ENCODE measurements around the gene CNIH2.

CNIH2 gene

DNA sequence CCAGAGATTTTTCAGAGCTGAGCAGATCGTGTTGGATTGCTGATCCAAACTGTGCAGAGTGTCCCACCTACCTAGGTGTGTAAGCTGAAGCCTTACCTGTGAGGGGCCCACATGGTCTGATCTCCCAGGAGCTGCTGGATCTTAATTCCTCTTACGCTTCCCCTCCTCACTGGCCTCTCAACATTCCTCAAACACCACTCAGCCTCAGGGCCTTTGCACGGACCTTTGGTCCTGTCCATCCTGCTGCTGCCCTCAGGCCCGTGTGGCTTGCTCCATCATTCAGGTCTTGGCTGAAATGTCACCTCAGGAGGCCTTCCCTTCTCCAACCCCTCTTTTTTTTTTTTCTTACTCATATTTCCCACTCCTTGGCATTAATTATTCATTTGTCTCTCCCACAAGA is 30.7 kb upstream of the CNIH2 start:
- H3K36me3 ChIP-seq (ENCODE audit: insufficient read depth, low read length) = no peaks in the 10 kb centered on the region
- H3K4me1 ChIP-seq (ENCODE audit: insufficient read depth, low read length, poor library complexity, severe bottlenecking) = no peaks in the 10 kb centered on the region
- H3K4me3 ChIP-seq (ENCODE audit: low read length, poor library complexity, severe bottlenecking) = no peak overlapping the region
- H3K9me3 ChIP-seq (ENCODE audit: insufficient read depth, low read depth, low read length) = no peaks in the 10 kb centered on the region
- TF ChIP-seq EZH2phosphoT487 (IDR thresholded peaks at IDR 0.05; ENCODE audit: borderline replicate concordance) = no peak
- TF ChIP-seq, protein P1, sequence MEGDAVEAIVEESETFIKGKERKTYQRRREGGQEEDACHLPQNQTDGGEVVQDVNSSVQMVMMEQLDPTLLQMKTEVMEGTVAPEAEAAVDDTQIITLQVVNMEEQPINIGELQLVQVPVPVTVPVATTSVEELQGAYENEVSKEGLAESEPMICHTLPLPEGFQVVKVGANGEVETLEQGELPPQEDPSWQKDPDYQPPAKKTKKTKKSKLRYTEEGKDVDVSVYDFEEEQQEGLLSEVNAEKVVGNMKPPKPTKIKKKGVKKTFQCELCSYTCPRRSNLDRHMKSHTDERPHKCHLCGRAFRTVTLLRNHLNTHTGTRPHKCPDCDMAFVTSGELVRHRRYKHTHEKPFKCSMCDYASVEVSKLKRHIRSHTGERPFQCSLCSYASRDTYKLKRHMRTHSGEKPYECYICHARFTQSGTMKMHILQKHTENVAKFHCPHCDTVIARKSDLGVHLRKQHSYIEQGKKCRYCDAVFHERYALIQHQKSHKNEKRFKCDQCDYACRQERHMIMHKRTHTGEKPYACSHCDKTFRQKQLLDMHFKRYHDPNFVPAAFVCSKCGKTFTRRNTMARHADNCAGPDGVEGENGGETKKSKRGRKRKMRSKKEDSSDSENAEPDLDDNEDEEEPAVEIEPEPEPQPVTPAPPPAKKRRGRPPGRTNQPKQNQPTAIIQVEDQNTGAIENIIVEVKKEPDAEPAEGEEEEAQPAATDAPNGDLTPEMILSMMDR (conservative IDR thresholded peaks at IDR 0.05; ENCODE audit: low read length) = no peak
- no peak overlapping the region for H3K4me2 ChIP-seq (ENCODE audit: low read depth, low read length, poor library complexity, severe bottlenecking)
- H2AFZ ChIP-seq (ENCODE audit: low read length) = no peak overlapping the region
- H3K9me2 ChIP-seq (replicated peaks; ENCODE audit: low read depth, low read length) = no peaks in the 10 kb centered on the region
- H3F3A ChIP-seq (ENCODE audit: low read depth) = no peaks in the 10 kb centered on the region
- no peak overlapping the region for H3K9ac ChIP-seq (ENCODE audit: low read depth, low read length, poor library complexity, severe bottlenecking)
- no peaks in the 10 kb centered on the region for H3K27me3 ChIP-seq (ENCODE audit: insufficient read depth, low read length, poor library complexity, severe bottlenecking)
- H3K79me2 ChIP-seq (ENCODE audit: insufficient read depth, low read length) = no peaks in the 10 kb centered on the region
- H4K20me1 ChIP-seq (ENCODE audit: insufficient read depth, low read length, poor library complexity, severe bottlenecking) = no peaks in the 10 kb centered on the region

DNA sequence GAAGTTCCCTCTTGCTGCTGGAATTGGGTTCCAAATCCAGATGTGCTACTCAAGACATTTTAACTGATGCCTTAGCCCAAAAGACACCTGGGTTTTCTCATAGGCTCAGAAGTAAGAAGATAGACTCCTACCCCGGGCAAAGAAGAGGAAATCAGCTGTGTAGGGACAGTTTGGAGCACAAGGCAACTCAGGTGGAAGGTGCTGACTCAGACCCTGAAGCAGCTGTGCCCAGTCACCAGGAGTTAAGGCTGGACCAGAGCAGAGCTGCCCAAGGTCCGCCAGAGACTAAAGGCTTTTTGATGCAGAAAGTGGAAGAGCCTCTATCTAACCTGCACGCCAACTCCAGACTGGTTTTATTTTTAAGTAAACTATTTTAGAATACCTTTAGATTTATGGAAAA is 30.2 kb upstream of the CNIH2 start:
- no peaks in the 10 kb centered on the region for H3K9me3 ChIP-seq (ENCODE audit: insufficient read depth, low read depth, low read length)

DNA sequence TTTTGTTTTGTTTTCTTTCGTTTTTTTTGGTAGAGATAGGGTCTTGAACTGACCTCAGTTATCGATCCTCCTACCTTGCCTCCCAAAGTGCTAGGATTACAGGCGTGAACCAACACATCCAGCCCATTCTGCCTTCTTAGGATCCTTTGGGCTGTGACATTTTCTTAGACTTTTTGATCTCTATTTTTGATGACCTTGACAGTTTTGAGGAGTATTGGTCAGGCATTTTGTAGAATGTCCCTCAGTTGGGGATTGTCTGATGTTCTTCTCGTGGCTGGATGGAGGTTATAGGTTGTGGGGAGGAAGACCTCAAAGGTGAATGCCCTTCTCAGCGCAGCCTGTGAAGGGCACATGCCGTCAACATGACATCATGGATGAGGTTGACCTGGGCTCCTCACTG is 29.1 kb upstream of the CNIH2 start:
- H3K4me2 ChIP-seq (ENCODE audit: low read depth, low read length, poor library complexity, severe bottlenecking) = no peak overlapping the region
- no peak overlapping the region for H3K9ac ChIP-seq (ENCODE audit: low read depth, low read length, poor library complexity, severe bottlenecking)
- no peaks in the 10 kb centered on the region for H4K20me1 ChIP-seq (ENCODE audit: insufficient read depth, low read length, poor library complexity, severe bottlenecking)
- no peak overlapping the region for H3K4me3 ChIP-seq (ENCODE audit: low read length, poor library complexity, severe bottlenecking)
- H3K4me1 ChIP-seq (ENCODE audit: insufficient read depth, low read length, poor library complexity, severe bottlenecking) = no peaks in the 10 kb centered on the region
- no peaks in the 10 kb centered on the region for H3K36me3 ChIP-seq (ENCODE audit: insufficient read depth, low read length)
- no peak overlapping the region for H2AFZ ChIP-seq (ENCODE audit: low read length)
- no peaks in the 10 kb centered on the region for H3F3A ChIP-seq (ENCODE audit: low read depth)
- no peaks in the 10 kb centered on the region for H3K9me3 ChIP-seq (ENCODE audit: insufficient read depth, low read depth, low read length)
- H3K9me2 ChIP-seq (replicated peaks; ENCODE audit: low read depth, low read length) = no peaks in the 10 kb centered on the region
- TF ChIP-seq EZH2phosphoT487 (IDR thresholded peaks at IDR 0.05; ENCODE audit: borderline replicate concordance) = no peak
- TF ChIP-seq, protein P1 (conservative IDR thresholded peaks at IDR 0.05; ENCODE audit: low read length) = no peak
- H3K79me2 ChIP-seq (ENCODE audit: insufficient read depth, low read length) = no peaks in the 10 kb centered on the region
- H3K27me3 ChIP-seq (ENCODE audit: insufficient read depth, low read length, poor library complexity, severe bottlenecking) = no peaks in the 10 kb centered on the region

More for the DNA sequence above, 30.2 kb upstream of the CNIH2 start:
- H3K27me3 ChIP-seq (ENCODE audit: insufficient read depth, low read length, poor library complexity, severe bottlenecking) = no peaks in the 10 kb centered on the region
- H4K20me1 ChIP-seq (ENCODE audit: insufficient read depth, low read length, poor library complexity, severe bottlenecking) = no peaks in the 10 kb centered on the region
- no peak overlapping the region for H2AFZ ChIP-seq (ENCODE audit: low read length)
- H3K4me2 ChIP-seq (ENCODE audit: low read depth, low read length, poor library complexity, severe bottlenecking) = no peak overlapping the region
- no peaks in the 10 kb centered on the region for H3K36me3 ChIP-seq (ENCODE audit: insufficient read depth, low read length)
- no peaks in the 10 kb centered on the region for H3K79me2 ChIP-seq (ENCODE audit: insufficient read depth, low read length)
- H3K9me2 ChIP-seq (replicated peaks; ENCODE audit: low read depth, low read length) = no peaks in the 10 kb centered on the region
- TF ChIP-seq, protein P1 (conservative IDR thresholded peaks at IDR 0.05; ENCODE audit: low read length) = no peak
- no peak for TF ChIP-seq EZH2phosphoT487 (IDR thresholded peaks at IDR 0.05; ENCODE audit: borderline replicate concordance)
- no peak overlapping the region for H3K9ac ChIP-seq (ENCODE audit: low read depth, low read length, poor library complexity, severe bottlenecking)
- H3F3A ChIP-seq (ENCODE audit: low read depth) = no peaks in the 10 kb centered on the region
- no peaks in the 10 kb centered on the region for H3K4me1 ChIP-seq (ENCODE audit: insufficient read depth, low read length, poor library complexity, severe bottlenecking)
- H3K4me3 ChIP-seq (ENCODE audit: low read length, poor library complexity, severe bottlenecking) = no peak overlapping the region

Measured in Loucy (cell line).